Activated naive CD4-positive, alpha-beta T cell (primary cell): Measurements from ENCODE around the gene SBK2.

Experiments used
- DNase-seq, 4 experiments: peaks; one replicate each; lab custom pipeline; 2025; lab: John Stamatoyannopoulos, UW

Gene SBK2

GRCh38 chr19:55486043-55486970 is 50.6 kb downstream of the SBK2 start:
- DNase-seq: no peak

GRCh38 chr19:55485439-55486011 is 51.4 kb downstream of the SBK2 start:
- no peak for DNase-seq

GRCh38 chr19:55484593-55485438 is 52.1 kb downstream of the SBK2 start, which contains the start of gene NAT14:
Gene NAT14 (plus strand): TSS chr19:55485188. CDS start chr19:55485709, 521 bp downstream.
- DNase-seq: peak; percentile 29 to 62 (median 44)

- DNase-seq: no peak
Measured at GRCh38 chr19:55483706-55484592, 53.0 kb downstream of the SBK2 start.

GRCh38 chr19:55482967-55483705 is 53.8 kb downstream of the SBK2 start:
- no peak for DNase-seq

- no peak for DNase-seq
Measured at GRCh38 chr19:55482156-55482961, 54.6 kb downstream of the SBK2 start.

GRCh38 chr19:55481794-55482155 is 55.2 kb downstream of the SBK2 start:
- DNase-seq: no peak

- no peak for DNase-seq
Measured at GRCh38 chr19:55481148-55481793, 55.7 kb downstream of the SBK2 start.

GRCh38 chr19:55479451-55480230 is 57.3 kb downstream of the SBK2 start:
- DNase-seq: no peak

- no peak for DNase-seq
Measured at GRCh38 chr19:55479045-55479444, 57.9 kb downstream of the SBK2 start.
